Testis (tissue), 2 donors: Measurements from ENCODE around the gene NRL.

ENCODE experiments used
- CTCF ChIP-seq, 3 experiments: fragments of 450-650 bp in 2 of 3; fragments of 200-600 bp in 1 of 3; sonication (generic) in 1 of 3; IDR thresholded peaks; one replicate each; pipeline ENCODE4 v1.5.1; 2016 to 2019; ENCODE audit warnings: antibody characterized with exemption in 3 of 3, mild to moderate bottlenecking in 2 of 3, moderate library complexity in 1 of 3
- POLR2A ChIP-seq: fragments of 450-650 bp; IDR thresholded peaks from one replicate; pipeline ENCODE4 v1.6.1; 2017; ENCODE audit warnings: antibody characterized with exemption, mild to moderate bottlenecking, moderate library complexity

- TF ChIP-seq CTCF (IDR thresholded peaks at IDR 0.05) (no peak), POLR2A (no peak)
Observed at GRCh38 chr14:24076302-24076601, 38.5 kb downstream of the NRL start.
